Umbilical cord (tissue), 2 donors: ENCODE measurements around the gene ANAPC5. TPM values are rescaled to one million over a fixed set of nuclear protein-coding genes. Genes with fewer than 3 reads are reported as not detected.

Experiments
- DNase-seq: peaks from one replicate; pipeline ENCODE4 v3.0.0-alpha.2; 2015; ENCODE audit warnings: low spot score
- total RNA-seq: library from RNA; depleted of rRNA; stranded (reverse); fragments of >200 nt; gene quantifications from one replicate; pipeline ENCODE4 v1.2.3, GENCODE V29; 2014; ENCODE audit warnings: low replicate concordance; ENCODE audit not compliant: insufficient read depth

Gene ANAPC5
- total RNA-seq, 1 donor from 2014 or later = 139 TPM

DNA sequence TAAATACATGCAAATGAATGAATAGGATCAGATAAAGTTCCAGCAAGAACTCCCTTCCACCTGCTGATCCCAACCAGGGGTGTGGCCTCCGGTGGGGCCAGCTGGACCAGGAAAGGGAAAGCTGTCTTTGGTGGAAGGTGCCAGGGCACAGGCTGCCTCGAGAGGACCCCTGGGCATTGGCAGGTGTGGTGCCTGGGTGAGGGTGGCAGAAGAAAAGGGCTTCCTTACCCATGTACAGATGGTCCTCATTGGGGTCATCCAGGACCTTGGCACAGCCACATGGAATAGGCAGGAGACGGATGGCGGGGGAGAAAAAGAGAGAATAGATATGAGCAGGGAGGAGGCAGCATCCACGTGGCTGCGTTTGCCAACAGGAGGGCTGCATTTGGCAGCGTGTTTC, 92.1 kb downstream of the ANAPC5 start:
- no peak for DNase-seq

DNA sequence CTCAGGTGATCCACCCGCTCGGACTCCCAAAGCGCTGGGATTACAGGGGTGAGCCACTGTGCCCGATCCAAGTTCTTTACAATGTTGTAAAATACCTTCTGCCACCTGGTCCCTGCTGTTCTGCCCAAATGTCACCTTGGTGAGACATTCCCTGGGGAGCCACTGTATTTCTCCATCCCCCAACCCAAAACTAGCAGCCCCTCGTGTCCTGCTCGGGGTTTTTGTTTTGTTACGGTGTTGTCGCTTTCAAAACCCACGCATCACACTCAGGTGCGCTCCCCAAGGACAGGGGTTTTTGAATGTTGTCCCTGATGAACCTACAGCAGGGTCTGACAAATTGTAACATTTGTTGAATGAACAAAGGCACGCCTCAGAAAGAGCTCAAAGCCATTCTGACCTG, 93.1 kb downstream of the ANAPC5 start:
- DNase-seq = no peak

Other genes with a start within 250 kb of the ANAPC5 start
- 5.3 TPM for gene P2RX7, start 219.5 kb downstream of the ANAPC5 start, total RNA-seq
- gene P2RX4, start 142.3 kb downstream of the ANAPC5 start, total RNA-seq = 36.1 TPM
- 16.9 TPM for gene CAMKK2, start 55.7 kb downstream of the ANAPC5 start, total RNA-seq
- 39.2 TPM for gene RNF34, start 47.7 kb upstream of the ANAPC5 start, total RNA-seq
- gene KDM2B, start 228.6 kb upstream of the ANAPC5 start, total RNA-seq = 8.4 TPM